ENCODE measurements around the gene TRIM46.
"Not testable (repeated sequence)": the region's sequence is repeated elsewhere in the genome, so short reads cannot be mapped to it uniquely, and the experiment has no call there.

The TRIM46 gene

DNA sequence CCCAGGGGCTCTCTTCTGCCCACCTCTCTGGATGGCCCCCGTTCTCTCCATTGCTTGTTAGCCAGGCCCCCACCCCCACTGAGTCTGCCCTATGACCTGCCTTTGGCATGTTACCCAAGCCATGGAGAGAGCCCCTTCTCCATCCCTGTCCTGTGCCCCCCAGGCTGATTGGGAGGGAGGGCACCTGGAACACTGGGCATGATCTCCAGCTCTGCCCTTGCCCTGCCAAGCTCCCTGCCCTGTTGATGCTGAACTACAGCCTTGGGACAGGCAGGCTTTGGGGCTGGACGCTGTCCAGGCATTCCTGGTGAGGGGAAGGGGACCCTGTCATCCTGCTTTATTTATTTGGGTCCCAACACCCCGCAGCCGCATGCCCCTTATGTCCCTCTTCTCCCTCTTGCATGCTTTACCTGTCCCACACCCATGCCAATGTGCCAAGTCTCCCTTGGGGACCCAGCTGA, 10.7 kb downstream of the TRIM46 start:
- H3K27me3 ChIP-seq (ENCODE audit: control insufficient read depth, insufficient read depth, low read length): no peaks in the 10 kb centered on the region
- H3K4me3 ChIP-seq (ENCODE audit: low read depth, low read length): no peak overlapping the region
- peaks cover 32% of the 10 kb centered on the region for H3K36me3 ChIP-seq (ENCODE audit: control insufficient read depth, insufficient read depth, low read length)
- peaks cover 14% of the 10 kb centered on the region for H3K4me1 ChIP-seq (ENCODE audit: control insufficient read depth, insufficient read depth, low read length)
- H3K27ac ChIP-seq (ENCODE audit: low read depth, low read length): no peak overlapping the region
- no peaks in the 10 kb centered on the region for H3K9me3 ChIP-seq (ENCODE audit: control insufficient read depth, insufficient read depth, low read length)
- H3K9ac ChIP-seq (ENCODE audit: low read depth, low read length): no peak overlapping the region

DNA sequence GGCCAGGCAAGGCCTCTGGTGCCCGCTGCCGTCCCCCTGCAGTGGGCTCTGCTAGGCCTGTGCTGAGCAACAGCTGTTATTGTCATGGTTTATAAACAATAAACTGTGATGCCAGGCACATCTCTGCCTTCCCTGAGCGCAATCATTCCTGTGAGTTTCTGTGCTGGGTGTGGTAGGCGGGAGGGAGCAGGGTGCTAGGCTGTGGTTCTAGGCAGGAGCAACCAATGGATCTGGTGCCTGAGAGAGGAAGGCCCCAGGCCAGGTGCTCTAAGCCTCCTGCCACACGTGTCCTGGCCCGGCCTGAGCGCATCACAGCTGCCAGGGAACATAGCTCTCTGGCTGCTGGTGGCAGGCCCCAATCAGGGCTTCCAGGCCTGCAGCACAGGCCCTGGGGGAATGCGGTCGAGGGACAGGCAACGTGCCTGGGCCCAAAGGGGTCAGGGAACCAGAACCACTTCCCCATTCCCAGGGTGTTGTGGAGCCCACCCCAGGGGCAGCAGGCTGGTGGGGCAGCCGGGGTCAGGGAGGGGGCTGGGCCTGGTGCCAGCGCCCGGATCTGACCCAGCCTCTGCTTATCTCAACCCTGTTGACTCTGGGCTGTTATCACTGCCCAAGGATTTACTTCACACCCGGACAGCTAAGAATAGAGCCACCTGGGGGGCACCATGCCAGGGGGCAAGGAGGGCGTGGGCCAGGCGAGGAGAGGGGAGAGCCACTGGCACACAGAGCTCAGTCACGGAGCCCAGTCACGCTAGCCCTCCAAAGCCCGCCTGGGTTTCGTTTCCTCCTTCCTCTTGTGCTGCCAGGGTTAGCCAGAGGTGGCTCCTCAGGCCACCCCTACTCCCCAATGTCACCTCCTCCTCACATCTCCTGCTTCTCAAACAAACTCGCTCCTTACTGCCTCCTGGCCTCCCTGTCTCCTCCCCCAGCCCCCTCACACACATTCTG, 11.5 kb downstream of the TRIM46 start:
- Histone ChIP-seq H3K27ac (ENCODE audit: low read depth, low read length) (no peak overlapping the region), H3K27me3 (ENCODE audit: control insufficient read depth, insufficient read depth, low read length) (no peaks in the 10 kb centered on the region), H3K4me3 (ENCODE audit: low read depth, low read length) (no peak overlapping the region), H3K4me1 (ENCODE audit: control insufficient read depth, insufficient read depth, low read length) (peaks cover 14% of the 10 kb centered on the region), H3K36me3 (ENCODE audit: control insufficient read depth, insufficient read depth, low read length) (peaks cover 24% of the 10 kb centered on the region), H3K9me3 (ENCODE audit: control insufficient read depth, insufficient read depth, low read length) (no peaks in the 10 kb centered on the region), H3K9ac (ENCODE audit: low read depth, low read length) (no peak overlapping the region)

DNA sequence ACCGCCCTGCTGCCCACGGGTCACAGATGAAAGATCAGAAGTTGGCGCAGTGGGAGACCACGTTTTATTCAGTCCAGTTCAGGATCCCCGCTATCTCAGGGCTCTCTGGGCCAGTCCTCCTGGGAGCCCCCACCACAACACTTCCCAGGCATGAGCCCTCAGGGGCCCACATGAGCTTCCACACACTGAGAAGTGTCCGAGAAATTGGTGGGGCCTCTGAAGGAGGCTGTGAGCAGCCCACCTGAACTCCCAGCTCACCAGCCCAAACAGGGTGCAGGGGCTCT, 12.1 kb downstream of the TRIM46 start:
- Histone ChIP-seq H3K27me3 (ENCODE audit: control insufficient read depth, insufficient read depth, low read length) (no peaks in the 10 kb centered on the region), H3K4me1 (ENCODE audit: control insufficient read depth, insufficient read depth, low read length) (peaks cover 14% of the 10 kb centered on the region), H3K9ac (ENCODE audit: low read depth, low read length) (no peak overlapping the region), H3K36me3 (ENCODE audit: control insufficient read depth, insufficient read depth, low read length) (peaks cover 23% of the 10 kb centered on the region), H3K4me3 (ENCODE audit: low read depth, low read length) (no peak overlapping the region), H3K27ac (ENCODE audit: low read depth, low read length) (no peak overlapping the region), H3K9me3 (ENCODE audit: control insufficient read depth, insufficient read depth, low read length) (no peaks in the 10 kb centered on the region)

DNA sequence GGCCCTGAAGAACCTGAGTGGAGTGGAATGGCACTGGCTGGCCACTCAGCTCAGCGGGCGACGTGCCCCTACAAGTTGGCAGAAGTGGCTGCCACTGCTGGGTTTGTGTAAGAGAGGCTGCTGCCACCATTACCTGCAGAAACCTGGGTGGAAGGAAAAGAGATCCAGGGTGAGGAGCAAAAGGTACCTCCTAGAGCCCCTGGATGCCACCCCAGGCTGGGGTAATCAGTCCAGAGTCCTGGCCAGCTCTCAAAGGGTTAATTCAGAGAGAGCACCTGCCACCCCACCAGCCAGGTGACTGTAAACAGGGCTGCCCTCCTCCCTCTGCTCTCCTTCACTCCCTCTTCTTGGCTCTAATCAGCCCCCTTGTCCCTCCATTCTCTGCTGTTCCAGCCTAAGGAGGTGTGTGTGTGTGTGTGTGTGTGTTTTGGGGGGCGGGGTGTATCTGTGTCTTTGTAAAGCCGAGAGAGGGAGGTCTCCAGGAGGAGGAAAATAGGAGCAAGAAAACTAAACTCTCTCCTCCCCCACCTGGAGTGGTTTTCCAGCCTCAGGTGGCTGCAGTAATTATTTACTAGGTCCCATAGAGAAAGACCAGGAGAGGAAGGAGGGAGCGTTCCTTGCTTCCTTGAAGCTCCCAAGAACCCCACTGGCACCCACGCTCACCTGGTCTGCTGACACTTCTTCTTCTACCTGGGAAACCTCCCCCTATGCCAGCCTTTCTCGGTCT, 12.6 kb downstream of the TRIM46 start:
- no peaks in the 10 kb centered on the region for H3K27me3 ChIP-seq (ENCODE audit: control insufficient read depth, insufficient read depth, low read length)
- H3K4me1 ChIP-seq (ENCODE audit: control insufficient read depth, insufficient read depth, low read length): peaks cover 14% of the 10 kb centered on the region
- no peak overlapping the region for H3K4me3 ChIP-seq (ENCODE audit: low read depth, low read length)
- no peaks in the 10 kb centered on the region for H3K9me3 ChIP-seq (ENCODE audit: control insufficient read depth, insufficient read depth, low read length)
- peaks cover 21% of the 10 kb centered on the region for H3K36me3 ChIP-seq (ENCODE audit: control insufficient read depth, insufficient read depth, low read length)
- H3K9ac ChIP-seq (ENCODE audit: low read depth, low read length): no peak overlapping the region; the same call in 1 of the 2 replicates
- no peak overlapping the region for H3K27ac ChIP-seq (ENCODE audit: low read depth, low read length)

- Histone ChIP-seq H3K9ac (ENCODE audit: low read depth, low read length) (no peak overlapping the region), H3K4me3 (ENCODE audit: low read depth, low read length) (no peak overlapping the region), H3K9me3 (ENCODE audit: control insufficient read depth, insufficient read depth, low read length) (no peaks in the 10 kb centered on the region), H3K27ac (ENCODE audit: low read depth, low read length) (no peak overlapping the region), H3K36me3 (ENCODE audit: control insufficient read depth, insufficient read depth, low read length) (peaks cover 14% of the 10 kb centered on the region; the same call in 1 of the 2 replicates), H3K4me1 (ENCODE audit: control insufficient read depth, insufficient read depth, low read length) (peaks cover 14% of the 10 kb centered on the region), H3K27me3 (ENCODE audit: control insufficient read depth, insufficient read depth, low read length) (no peaks in the 10 kb centered on the region)
These were observed 13.3 kb downstream of the TRIM46 start for GRCh38 chr1:155186794-155187455.

DNA sequence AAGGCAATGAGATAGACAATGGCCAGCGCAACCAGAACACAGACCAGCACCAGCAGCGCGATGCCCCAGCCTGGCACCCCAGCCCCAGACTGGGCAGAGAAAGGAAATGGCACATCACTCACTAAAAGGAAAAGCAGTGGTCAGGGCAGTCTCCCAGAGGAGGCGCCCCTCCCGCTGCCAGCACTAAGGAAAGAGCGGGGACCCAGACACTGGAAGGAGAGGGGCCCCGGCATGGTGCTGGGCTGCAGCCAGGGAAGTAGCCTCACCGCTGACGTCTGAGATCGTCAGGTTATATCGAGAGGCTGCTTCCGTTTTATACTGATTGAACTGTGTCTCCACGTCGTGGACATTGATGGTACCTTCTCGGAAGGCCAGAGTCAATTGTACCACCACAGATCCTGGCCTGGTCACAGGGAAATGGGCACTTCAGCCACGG, 13.8 kb downstream of the TRIM46 start:
- no peak overlapping the region for H3K27ac ChIP-seq (ENCODE audit: low read depth, low read length)
- peaks cover 16% of the 10 kb centered on the region for H3K4me1 ChIP-seq (ENCODE audit: control insufficient read depth, insufficient read depth, low read length)
- H3K9me3 ChIP-seq (ENCODE audit: control insufficient read depth, insufficient read depth, low read length): no peaks in the 10 kb centered on the region
- H3K27me3 ChIP-seq (ENCODE audit: control insufficient read depth, insufficient read depth, low read length): peaks cover 2% of the 10 kb centered on the region; the same call in 1 of the 2 replicates
- peaks cover 9% of the 10 kb centered on the region; the same call in 1 of the 2 replicates for H3K36me3 ChIP-seq (ENCODE audit: control insufficient read depth, insufficient read depth, low read length)
- H3K4me3 ChIP-seq (ENCODE audit: low read depth, low read length): no peak overlapping the region
- H3K9ac ChIP-seq (ENCODE audit: low read depth, low read length): no peak overlapping the region

- no peak overlapping the region for H3K4me3 ChIP-seq (ENCODE audit: low read depth, low read length)
- no peaks in the 10 kb centered on the region for H3K9me3 ChIP-seq (ENCODE audit: control insufficient read depth, insufficient read depth, low read length)
- H3K9ac ChIP-seq (ENCODE audit: low read depth, low read length): no peak overlapping the region
- H3K27ac ChIP-seq (ENCODE audit: low read depth, low read length): no peak overlapping the region
- peaks cover 18% of the 10 kb centered on the region for H3K4me1 ChIP-seq (ENCODE audit: control insufficient read depth, insufficient read depth, low read length)
- H3K36me3 ChIP-seq (ENCODE audit: control insufficient read depth, insufficient read depth, low read length): 0 out of 2 replicates have a peak, but pooled peaks cover 9% of the 10 kb centered on the region
- H3K27me3 ChIP-seq (ENCODE audit: control insufficient read depth, insufficient read depth, low read length): peaks cover 3% of the 10 kb centered on the region; the same call in 1 of the 2 replicates
These were observed 14.6 kb downstream of the TRIM46 start for GRCh38 chr1:155188268-155188667.

GRCh38 chr1:155189926-155190325, 16.3 kb downstream of the TRIM46 start:
- H3K4me1 ChIP-seq (ENCODE audit: control insufficient read depth, insufficient read depth, low read length): peaks cover 18% of the 10 kb centered on the region
- H3K36me3 ChIP-seq (ENCODE audit: control insufficient read depth, insufficient read depth, low read length); H3K27ac ChIP-seq (ENCODE audit: low read depth, low read length); H3K4me3 ChIP-seq (ENCODE audit: low read depth, low read length); H3K9ac ChIP-seq (ENCODE audit: low read depth, low read length); H3K27me3 ChIP-seq (ENCODE audit: control insufficient read depth, insufficient read depth, low read length); H3K9me3 ChIP-seq (ENCODE audit: control insufficient read depth, insufficient read depth, low read length): not testable (repeated sequence)

- Histone ChIP-seq H3K36me3 (ENCODE audit: control insufficient read depth, insufficient read depth, low read length) (peaks cover 5% of the 10 kb centered on the region), H3K9me3 (ENCODE audit: control insufficient read depth, insufficient read depth, low read length) (no peaks in the 10 kb centered on the region), H3K4me1 (ENCODE audit: control insufficient read depth, insufficient read depth, low read length) (peaks cover 11% of the 10 kb centered on the region), H3K9ac (ENCODE audit: low read depth, low read length) (no peak overlapping the region), H3K27me3 (ENCODE audit: control insufficient read depth, insufficient read depth, low read length) (peaks cover 3% of the 10 kb centered on the region; the same call in 1 of the 2 replicates), H3K4me3 (ENCODE audit: low read depth, low read length) (no peak overlapping the region), H3K27ac (ENCODE audit: low read depth, low read length) (no peak overlapping the region)
These were observed 18.3 kb downstream of the TRIM46 start for GRCh38 chr1:155191904-155192303.

DNA sequence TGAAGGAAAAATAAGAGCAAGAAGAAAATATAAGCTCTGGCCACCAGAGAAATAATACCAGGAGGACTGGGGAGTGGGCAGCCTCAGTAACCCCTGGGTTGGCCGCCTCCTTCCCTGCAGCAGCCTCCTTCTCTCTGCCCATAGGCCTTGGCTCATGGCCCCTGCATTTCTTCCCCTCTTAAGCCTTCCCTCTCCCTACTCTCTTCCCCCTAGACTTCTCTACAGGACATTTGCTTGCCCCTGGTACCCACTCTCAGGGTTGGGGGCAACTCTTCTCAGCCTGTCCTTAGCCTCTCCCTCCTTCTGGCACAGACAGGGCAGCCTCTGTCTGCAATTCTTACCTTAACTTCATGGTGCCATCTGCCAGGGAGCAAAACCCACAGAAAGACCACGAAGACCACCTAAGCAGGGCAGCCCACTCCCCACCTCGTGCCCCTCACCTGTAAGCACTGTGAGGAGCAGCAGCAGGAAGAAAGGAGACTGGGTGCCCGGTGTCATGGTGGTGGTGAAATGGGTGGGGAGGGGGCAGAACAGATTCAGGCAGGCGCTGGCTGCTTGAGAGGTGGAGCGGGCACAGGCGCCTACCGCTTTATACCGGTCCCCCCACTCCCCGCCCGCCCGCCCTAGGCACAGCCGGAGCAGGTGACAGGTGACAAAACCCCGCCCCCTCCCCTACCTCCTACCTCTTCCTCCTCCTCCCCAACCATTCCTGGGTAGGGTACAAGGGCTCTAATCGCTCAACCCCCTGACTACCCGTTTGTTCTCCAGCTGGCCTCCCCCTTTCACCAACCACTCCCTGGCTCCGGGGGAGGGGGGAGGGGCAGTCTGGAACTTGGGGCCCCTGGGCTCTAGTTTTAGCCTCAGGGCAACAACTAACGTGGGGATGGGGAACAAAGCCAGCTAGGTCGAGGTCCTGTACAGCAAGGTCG, 19.0 kb downstream of the TRIM46 start:
- peak overlapping the region; percentile 99 for H3K27ac ChIP-seq (ENCODE audit: low read depth, low read length)
- peak overlapping the region; percentile 34; the same call in 1 of the 2 replicates for H3K9ac ChIP-seq (ENCODE audit: low read depth, low read length)
- peak overlapping the region; percentile 98 for H3K4me3 ChIP-seq (ENCODE audit: low read depth, low read length)
- H3K36me3 ChIP-seq (ENCODE audit: control insufficient read depth, insufficient read depth, low read length): peaks cover 12% of the 10 kb centered on the region
- H3K27me3 ChIP-seq (ENCODE audit: control insufficient read depth, insufficient read depth, low read length): peaks cover 3% of the 10 kb centered on the region; the same call in 1 of the 2 replicates
- peaks cover 17% of the 10 kb centered on the region for H3K4me1 ChIP-seq (ENCODE audit: control insufficient read depth, insufficient read depth, low read length)
- H3K9me3 ChIP-seq (ENCODE audit: control insufficient read depth, insufficient read depth, low read length): no peaks in the 10 kb centered on the region

All from HUES48 (cell line).